A673 (cell line): ENCODE measurements around the gene ZBTB20. TPM values are rescaled to one million over a fixed set of nuclear protein-coding genes. Genes with fewer than 3 reads are reported as not detected.

Source experiments
- BruUV-seq: library from RNA; stranded (reverse); fragments of 400-500 nt; replicated peaks from 2 replicates; lab custom pipeline; 2021; lab: Mats Ljungman, UMichigan
- CTCF ChIA-PET: fragments of 300-600 bp; sonication (Branson Sonifier 250); formaldehyde crosslinking; loops from one replicate; lab custom pipeline; 2022; ENCODE audit warnings: antibody characterized with exemption; lab: Charles Lee
- POLR2A ChIA-PET: fragments of 300-600 bp; sonication (Branson Sonifier 250); formaldehyde crosslinking; loops from one replicate; lab custom pipeline; 2022; ENCODE audit warnings: antibody characterized with exemption; ENCODE audit not compliant: low non-redundant PET; lab: Charles Lee
- DNase-seq: peaks from one replicate; pipeline ENCODE4 v3.0.0-alpha.2; 2015; ENCODE audit warnings: low spot score
- H3K27ac ChIP-seq: fragments of 200-600 bp; sonication (generic); 2 replicates; pipeline ENCODE4 v1.5.1; 2016; ENCODE audit warnings: mixed run types, low read depth, mild to moderate bottlenecking, mixed read lengths, antibody characterized with exemption, low read length; ENCODE audit not compliant: poor library complexity, severe bottlenecking
- H3K27me3 ChIP-seq: fragments of 200-600 bp; sonication (generic); replicated peaks from 2 replicates; pipeline ENCODE4 v1.6.1; 2017; ENCODE audit warnings: mixed run types, low read depth, mild to moderate bottlenecking, mixed read lengths, antibody characterized with exemption, low read length; ENCODE audit not compliant: insufficient read depth, poor library complexity
- H3K36me3 ChIP-seq: fragments of 200-600 bp; sonication (generic); 2 replicates; pipeline ENCODE4 v1.6.1; 2016; ENCODE audit warnings: mixed run types, mild to moderate bottlenecking, mixed read lengths, antibody characterized with exemption, low read length; ENCODE audit not compliant: insufficient read depth, poor library complexity, severe bottlenecking
- H3K4me1 ChIP-seq: fragments of 200-600 bp; sonication (generic); 2 replicates; pipeline ENCODE4 v1.6.1; 2017; ENCODE audit warnings: mixed run types, mild to moderate bottlenecking, mixed read lengths, antibody characterized with exemption, low read length; ENCODE audit not compliant: insufficient read depth, poor library complexity, severe bottlenecking
- H3K4me3 ChIP-seq: fragments of 200-600 bp; sonication (generic); 2 replicates; pipeline ENCODE4 v1.5.1; 2016; ENCODE audit warnings: low read depth, mixed run types, mild to moderate bottlenecking, mixed read lengths, low read length; ENCODE audit not compliant: poor library complexity, severe bottlenecking
- H3K9me3 ChIP-seq: fragments of 200-600 bp; sonication (generic); 2 replicates; pipeline ENCODE4 v1.6.1; 2016; ENCODE audit warnings: mixed run types, low read depth, mild to moderate bottlenecking, mixed read lengths, antibody characterized with exemption, low read length; ENCODE audit not compliant: poor library complexity, severe bottlenecking
- CTCF ChIP-seq: fragments of 300-800, 200-600 bp; sonication (generic); conservative IDR thresholded peaks from 2 replicates; pipeline ENCODE4 v1.5.1; 2017; ENCODE audit warnings: low read depth, mild to moderate bottlenecking, antibody characterized with exemption, low read length, moderate library complexity, mixed read lengths
- EZH2 ChIP-seq: fragments of 200-600 bp; sonication (generic); IDR thresholded peaks from 2 replicates; pipeline ENCODE4 v1.6.1; 2017; ENCODE audit warnings: borderline replicate concordance, low read depth, mild to moderate bottlenecking, mixed read lengths, antibody characterized with exemption, low read length; ENCODE audit not compliant: poor library complexity, severe bottlenecking
- intact Hi-C: fragments of 100-400 bp; cut with micrococcal nuclease; formaldehyde crosslinking; loops from one replicate; pipeline ENCODE4 v1.10.0; 2022; ENCODE audit not compliant: unreplicated experiment
- total RNA-seq: library from RNA; stranded (reverse); gene quantifications from 2 replicates; pipeline ENCODE4 v1.2.3, GENCODE V29; 2021

ZBTB20 gene
- total RNA-seq, 1 experiment from 2014 or later: 13.5 TPM

- no peak overlapping the region for H3K4me3 ChIP-seq
- no peaks in the 10 kb centered on the region for H3K36me3 ChIP-seq
- POLR2A ChIA-PET: no interaction called here
- H3K27ac ChIP-seq: no peak overlapping the region
- H3K4me1 ChIP-seq: no peaks in the 10 kb centered on the region
- no peaks in the 10 kb centered on the region for H3K27me3 ChIP-seq
- BruUV-seq: no TSS peak
- intact Hi-C loops: no loop called here
- H3K9me3 ChIP-seq: no peaks in the 10 kb centered on the region
- CTCF ChIA-PET: no interaction called here
- DNase-seq: no peak
- no peak for TF ChIP-seq CTCF
- no peak for TF ChIP-seq EZH2
Observed at GRCh38 chr3:114732353-114732752, 414.7 kb downstream of the ZBTB20 start.

- ChIA-PET CTCF (no interaction called here), POLR2A (no interaction called here)
- BruUV-seq: no TSS peak
- no peak overlapping the region for H3K4me3 ChIP-seq
- intact Hi-C loops: no loop called here
- DNase-seq: no peak
- no peaks in the 10 kb centered on the region for H3K27me3 ChIP-seq
- TF ChIP-seq EZH2: no peak
- TF ChIP-seq CTCF: no peak
- no peaks in the 10 kb centered on the region for H3K9me3 ChIP-seq
- H3K36me3 ChIP-seq: no peaks in the 10 kb centered on the region
- H3K4me1 ChIP-seq: no peaks in the 10 kb centered on the region
- no peak overlapping the region for H3K27ac ChIP-seq
Observed at GRCh38 chr3:114730397-114730796, 416.7 kb downstream of the ZBTB20 start.

- ChIA-PET POLR2A (no interaction called here), CTCF (no interaction called here)
- intact Hi-C loops: no loop called here
- H3K4me1 ChIP-seq: no peaks in the 10 kb centered on the region
- H3K4me3 ChIP-seq: no peak overlapping the region
- H3K36me3 ChIP-seq: no peaks in the 10 kb centered on the region
- no peak for DNase-seq
- no peaks in the 10 kb centered on the region for H3K9me3 ChIP-seq
- no TSS peak for BruUV-seq
- no peak overlapping the region for H3K27ac ChIP-seq
- TF ChIP-seq EZH2: no peak
- TF ChIP-seq CTCF: no peak
- no peaks in the 10 kb centered on the region for H3K27me3 ChIP-seq
Observed at GRCh38 chr3:114727373-114727772, 419.7 kb downstream of the ZBTB20 start.
